IPS DF 4.7 (cell line): ENCODE results near the gene INSR.

ENCODE experiments used
- DNase-seq: peaks from one replicate; pipeline ENCODE4 v3.0.0-alpha.2; 2013; ENCODE audit warnings: low spot score; ENCODE audit errors: extremely low read depth

Gene INSR

DNA sequence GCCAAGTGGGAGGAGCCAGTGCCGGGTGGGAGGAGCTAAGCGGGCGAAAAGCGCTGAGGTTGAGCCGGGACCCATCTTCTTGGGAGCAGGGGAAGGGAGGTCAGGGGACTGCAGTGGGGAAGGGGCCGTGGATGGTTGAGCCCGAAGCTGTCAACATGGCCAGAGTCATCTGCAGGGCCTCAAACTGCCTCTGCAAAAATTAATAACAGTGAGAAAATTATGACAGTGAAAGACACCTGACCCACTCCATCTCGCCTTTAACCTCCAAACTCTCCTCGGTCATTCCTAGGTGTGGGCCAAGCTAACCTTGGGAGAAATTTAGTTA lies 194.7 kb downstream of the INSR start:
- no peak for DNase-seq

DNA sequence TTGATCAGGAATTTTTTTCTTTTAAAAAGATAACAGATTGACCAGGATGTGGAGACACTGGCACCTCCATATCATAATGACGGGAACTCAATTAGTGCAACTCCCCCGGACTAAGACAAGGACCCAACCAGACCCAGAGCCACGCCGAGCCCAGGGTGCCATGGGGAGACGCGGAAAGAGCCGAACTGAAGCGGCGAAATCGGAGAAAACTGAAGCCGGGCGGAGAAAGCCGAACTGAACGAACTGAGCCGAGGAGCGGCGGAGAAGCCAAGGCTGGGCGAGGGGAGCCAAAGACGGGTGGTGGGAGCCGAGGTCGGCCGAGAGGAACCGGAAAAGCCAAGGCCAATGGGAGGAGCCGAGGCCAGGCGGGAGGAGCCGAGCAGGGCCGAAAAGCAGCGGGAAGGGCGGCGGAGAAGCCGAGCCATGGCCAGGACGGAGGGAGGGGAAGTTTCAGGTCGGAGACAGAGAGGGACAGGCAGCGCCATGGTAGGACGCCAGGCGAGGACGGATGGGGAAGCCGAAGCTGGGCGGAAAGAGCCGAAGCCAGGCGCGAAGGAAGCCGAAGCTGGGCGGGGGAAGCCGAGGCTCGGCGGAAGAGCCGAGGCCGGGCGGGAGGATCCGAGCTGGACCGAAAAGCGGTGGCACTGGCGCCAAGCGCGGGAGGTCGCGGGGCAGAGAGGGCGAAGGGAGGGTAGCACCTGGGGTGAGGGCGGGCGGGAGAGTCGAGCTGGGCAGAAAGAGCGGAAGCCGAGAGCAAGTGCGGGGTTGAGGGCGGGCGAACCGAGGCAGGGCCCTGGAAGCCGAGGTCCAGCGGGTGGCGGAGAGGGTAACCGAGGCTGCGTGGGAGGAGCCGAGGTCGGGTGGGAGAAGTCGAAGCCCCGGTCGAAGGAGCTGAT lies 195.3 kb downstream of the INSR start:
- no peak for DNase-seq

DNA sequence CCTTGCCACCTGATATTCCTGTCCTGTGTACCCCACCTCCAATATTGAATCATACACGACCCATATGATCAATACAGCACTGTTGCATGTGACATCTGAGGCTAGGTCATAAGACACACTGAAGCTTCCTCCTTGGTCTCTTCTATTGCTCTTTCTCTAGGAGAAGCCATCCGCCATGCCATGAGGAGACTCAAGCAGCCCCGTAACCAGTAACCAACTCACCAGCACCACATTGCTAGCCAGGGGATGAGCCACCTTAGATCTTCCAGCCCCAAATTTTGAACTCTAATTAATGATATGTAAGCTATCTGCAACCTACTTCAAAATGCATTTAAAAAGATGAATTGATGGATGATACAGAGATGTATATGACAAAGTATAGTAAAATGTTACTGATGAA lies 196.1 kb downstream of the INSR start:
- DNase-seq, result no peak

DNA sequence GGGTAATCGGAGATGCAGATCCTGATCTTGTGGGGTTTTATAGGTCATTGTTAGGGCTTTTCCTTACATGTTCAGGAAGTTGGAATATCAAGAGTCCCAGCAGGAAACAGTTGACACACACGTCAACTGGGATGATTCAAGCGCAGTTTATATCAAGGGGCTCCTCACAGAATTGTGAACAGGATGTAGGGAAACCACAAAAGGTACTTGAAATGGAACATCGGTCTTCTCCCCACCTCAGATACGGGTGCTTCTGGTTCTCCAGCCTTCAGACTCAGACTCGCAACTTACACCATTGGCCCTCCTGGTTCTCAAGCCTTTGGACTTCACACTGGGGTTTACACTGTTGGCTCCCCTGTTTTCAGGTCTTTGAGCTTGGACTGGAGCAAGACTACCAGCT lies 205.2 kb downstream of the INSR start:
- DNase-seq, result no peak

DNA sequence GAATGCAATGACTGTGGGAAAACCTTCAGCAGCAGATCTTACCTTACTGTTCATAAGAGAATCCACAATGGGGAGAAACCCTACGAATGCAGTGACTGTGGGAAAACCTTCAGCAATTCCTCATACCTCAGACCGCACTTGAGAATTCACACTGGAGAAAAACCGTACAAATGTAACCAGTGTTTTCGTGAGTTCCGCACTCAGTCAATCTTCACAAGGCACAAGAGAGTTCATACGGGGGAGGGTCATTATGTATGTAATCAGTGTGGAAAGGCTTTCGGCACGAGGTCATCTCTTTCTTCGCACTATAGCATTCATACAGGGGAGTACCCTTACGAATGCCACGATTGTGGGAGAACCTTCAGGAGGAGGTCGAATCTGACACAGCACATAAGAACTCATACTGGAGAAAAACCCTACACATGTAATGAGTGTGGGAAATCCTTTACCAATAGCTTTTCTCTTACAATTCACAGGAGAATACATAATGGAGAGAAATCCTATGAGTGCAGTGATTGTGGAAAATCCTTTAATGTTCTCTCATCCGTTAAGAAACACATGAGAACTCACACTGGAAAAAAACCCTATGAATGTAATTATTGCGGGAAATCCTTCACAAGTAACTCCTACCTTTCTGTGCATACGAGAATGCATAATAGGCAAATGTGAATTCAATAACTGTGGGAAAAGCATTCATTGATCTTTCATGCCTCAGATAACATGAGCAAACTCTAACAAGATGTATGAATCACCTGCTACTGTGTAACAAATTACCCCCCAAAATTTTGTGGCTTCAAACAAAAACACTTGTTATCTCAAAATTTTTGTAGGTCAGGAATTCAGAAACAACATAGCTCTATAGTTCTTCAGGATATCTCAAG lies 210.9 kb downstream of the INSR start:
- DNase-seq, result no peak

DNA sequence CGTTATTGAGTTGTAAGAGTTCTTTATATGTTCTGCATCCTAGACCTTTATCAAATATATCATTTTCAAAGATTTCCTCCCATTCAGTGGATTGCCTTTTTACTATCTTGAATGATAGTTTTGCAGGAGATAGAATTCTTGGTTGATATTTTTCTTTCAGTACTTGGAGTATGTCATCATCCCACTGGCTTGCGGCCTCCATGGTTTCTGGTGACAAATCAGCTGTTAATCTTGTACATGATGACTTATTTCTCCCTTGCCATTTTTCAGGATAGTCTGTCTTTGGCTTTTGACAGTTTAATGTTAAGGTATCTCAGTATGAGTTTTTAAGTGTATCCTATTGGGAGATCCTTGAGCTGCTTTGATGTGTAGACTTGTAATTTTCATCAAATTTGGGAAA lies 216.2 kb downstream of the INSR start:
- no peak for DNase-seq

DNA sequence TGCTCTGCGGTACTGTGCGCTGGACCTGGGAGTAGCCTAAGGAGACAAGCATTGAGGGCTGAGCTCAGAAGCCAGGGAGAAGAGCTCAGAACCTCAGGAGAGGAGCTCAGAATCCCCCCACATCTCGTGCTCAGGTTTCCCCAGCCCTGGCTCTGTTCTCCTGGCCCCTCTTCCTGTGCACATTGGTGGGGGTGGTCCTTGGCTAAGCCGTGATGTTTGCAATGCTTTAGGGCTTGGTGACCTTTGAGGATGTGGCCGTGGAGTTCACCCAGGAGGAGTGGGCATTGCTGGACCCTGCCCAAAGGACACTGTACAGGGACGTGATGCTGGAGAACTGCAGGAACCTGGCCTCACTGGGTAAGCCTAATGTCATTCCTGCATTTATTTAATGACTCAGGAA lies 218.1 kb downstream of the INSR start:
- no peak for DNase-seq

DNA sequence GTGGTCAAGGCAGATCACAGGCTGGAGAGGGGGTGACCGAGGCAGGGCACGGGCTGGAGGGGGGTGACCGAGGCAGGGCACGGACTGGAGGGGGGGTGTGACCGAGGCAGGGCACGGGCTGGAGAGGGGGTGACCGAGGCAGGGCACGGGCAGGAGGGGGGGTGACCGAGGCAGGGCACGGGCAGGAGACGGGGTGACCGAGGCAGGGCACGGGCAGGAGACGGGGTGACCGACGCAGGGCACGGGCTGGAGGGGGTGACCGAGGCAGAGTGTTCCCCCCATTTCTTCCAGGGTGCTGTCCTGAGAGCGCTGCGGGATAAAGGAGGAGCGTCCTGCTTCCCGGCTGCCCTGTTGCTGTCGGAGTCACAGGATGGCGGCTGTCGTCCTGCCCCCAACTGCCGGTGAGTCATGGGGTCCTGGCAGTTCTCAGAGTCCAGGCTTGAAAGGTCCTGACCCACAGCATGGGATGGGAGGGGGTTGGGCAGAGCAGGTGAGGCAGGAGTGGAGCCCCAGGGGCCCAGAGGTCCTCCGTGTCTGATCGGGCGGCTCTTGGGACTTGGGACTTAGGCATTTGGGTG lies 219.4 kb downstream of the INSR start:
- no peak for DNase-seq

DNA sequence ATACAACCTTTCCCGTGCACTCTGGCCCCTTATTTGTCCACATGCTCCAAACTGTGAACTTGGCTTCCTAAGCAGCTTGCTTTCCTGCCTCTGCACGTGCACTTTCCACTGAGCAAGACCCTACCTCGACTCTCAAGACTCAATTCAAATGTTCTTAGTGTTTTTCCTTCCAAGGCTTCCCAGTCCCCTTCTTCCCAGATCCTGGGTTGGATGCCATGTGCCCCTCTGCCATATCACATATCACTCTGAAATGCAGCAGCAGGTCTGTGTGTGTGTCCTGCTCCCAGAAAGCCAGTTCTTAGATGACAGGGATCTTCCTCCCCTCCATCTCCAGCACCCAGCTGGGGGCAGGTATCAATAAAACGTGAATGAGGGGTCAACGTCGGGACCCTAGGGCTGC lies 221.7 kb downstream of the INSR start:
- DNase-seq, result no peak

DNA sequence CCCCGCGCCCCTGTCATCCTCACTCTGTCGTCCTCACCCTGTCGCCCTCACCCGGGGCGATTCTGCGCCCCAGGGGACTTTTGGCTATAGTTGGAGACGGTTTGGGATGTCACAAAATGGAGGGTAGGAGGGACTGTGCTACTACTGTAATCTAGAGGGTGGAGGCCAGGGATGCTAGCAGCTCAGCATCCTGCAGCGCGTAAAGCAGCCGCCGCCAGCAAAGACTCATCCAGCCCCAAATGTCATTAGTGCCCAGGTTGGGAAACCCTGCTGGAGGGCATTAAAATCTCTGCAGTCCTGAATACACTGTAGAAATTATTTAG lies 224.3 kb downstream of the INSR start:
- no peak for DNase-seq

DNA sequence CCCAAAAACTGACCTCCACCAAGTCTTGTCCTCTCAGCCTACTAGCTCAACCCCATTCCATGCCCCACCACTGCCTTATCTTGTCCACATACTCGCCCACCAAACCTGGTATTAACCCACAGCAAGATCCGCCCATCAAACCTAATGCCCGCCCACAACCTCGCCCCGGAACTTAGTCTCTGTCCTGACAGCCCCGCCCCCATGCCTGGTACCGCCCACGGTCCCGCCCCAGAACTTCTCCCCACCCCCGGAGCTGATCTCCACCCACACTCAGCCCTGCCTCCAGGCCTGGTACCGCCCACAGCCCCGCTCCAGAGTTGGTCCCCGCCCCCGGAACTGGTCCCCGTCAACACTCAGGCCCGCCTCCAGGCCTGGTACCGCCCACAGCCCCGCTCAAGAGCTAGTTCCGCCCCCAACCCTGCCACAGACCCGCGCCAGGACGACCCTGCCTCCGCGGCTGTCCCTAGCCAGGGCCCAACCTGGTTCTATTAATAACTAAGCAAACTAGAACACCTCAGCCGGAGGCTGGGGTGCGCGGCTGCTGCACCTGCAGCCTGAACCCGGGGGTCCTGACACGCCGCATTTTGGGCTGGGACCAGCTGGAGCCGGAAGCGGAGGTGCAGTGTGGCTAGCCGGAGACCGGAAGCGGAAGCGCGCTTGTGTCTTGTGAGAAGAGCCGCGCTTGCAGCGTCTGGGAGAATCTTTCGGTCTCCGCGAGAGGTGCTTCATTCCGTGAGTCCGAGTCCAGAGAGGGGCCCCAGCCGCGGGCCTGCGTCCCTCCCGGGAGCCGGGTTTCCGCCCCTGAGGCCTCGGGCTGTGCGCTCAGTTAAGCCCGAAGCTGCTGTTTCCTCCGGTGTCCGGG lies 224.9 kb downstream of the INSR start, which contains the start of gene ZNF557:
ZNF557 (plus strand) TSS at position 662 of the 862 bp plus-strand sequence. CDS start 5,372 bp downstream, outside the sequence.
- peak; percentile 46 for DNase-seq

DNA sequence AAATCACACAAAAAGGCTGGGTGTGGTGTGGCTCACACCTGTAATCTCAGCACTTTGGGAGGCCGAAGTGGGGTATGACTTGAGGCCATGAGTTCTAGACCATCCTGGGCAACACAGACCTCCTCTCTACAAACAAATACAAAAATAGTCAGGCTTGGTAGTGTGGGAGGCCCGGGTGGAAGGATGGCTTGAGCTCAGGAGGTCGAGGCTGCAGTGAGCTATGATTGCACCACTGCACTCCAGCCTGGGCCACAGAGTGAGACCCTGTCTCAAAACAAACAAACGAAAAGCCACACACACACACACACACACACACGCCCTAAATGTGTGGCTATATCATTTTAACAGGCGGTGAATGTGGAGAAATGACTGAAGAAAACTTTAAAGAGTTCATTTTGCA lies 225.6 kb downstream of the INSR start:
- DNase-seq, result no peak

DNA sequence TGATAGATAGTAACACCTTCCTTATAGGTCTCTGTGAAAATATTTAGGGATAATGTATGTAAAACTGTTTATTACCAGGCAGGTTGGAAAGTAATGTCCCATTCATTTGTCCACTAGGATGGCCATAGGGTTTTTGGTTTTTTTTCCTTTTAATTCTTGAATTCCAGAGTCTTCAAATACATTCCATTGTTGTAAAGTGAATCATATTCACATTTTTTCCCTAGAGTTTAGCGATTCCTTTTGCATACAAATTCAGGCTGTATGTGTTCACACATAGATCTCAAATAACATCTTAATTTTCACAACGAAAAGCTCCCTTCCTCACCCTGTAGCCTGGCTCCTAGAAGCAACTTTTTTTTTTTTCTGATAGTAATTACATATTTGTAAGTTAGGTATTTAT lies 226.5 kb downstream of the INSR start:
- no peak for DNase-seq

DNA sequence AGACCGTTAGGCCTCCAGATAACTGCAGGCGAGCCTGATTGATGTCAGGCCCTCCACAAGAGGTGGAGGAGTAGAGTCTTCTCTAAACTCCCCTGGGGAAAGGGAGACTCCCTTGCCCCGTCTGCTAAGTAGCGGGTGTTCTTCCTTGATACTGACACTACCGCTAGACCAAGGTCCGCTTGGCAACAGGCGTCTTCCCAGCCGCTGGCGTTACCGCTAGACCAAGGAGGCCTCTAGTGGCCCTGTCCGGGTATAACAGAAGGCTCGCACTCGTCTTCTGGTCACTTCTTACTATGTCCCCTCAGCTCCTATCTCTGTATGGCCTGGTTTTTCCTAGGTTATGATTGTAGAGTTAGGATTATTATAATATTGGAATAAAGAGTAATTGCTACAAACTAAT lies 227.1 kb downstream of the INSR start:
- peak; percentile 25 for DNase-seq

DNA sequence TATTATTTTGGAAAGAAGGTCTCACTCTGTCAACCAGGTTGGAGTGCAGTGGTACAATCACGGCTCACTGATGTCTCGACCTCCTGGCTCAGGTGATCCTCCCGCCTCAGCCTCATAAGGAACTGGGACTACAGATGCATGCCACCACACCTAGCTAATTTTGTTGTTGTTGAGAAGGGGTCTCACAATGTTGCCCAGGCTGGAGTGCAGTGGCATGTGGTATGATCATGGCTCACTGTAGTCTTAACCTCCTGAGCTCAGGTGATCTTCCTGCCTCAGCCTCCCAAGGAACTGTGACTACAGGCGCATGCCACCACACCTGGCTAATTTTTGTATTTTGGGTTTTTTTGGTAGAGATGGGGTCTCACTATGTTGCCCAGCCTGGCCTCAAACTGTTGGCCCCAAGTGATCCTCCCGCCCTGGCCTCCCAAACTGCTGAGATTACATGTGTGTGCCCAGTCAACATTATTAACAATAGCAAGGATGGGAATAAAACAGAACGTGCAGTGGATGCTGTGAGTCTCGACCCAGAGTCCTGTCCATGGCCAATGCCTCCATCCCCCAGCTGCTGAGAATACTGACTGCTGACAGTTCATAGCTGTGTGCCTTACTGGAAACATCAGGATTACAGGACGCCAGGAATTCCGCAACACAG lies 230.3 kb downstream of the INSR start:
- no peak for DNase-seq

DNA sequence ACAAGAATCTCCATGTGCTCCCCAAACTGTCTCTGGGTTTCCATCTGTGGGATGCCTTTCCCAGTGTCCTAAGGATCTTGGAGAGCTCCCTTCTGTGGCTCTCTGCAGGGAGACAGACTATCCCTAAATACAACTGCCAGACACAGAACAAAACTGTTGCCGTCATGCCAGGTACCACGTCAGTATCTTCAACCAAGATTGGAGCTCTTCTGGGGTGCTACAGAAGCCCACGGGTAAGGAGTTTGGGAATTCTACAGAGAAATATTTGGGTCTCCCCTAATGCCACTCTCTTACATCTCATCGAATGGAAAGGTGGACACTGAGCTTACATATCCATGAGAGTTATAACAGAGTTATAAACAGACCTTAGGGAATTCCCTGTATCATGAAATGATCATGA lies 230.9 kb downstream of the INSR start:
- no peak for DNase-seq
